ENCODE data around the gene DBNDD1.
A peak's percentile ranks its signal among the peaks of the same experiment; 100 is the strongest.
"Not testable (repeated sequence)": the region's sequence is repeated elsewhere in the genome, so short reads cannot be mapped to it uniquely, and the experiment has no call there.

DBNDD1 gene

GRCh38 chr16:90018652-90019542 is at the start of gene DBNDD1:
Gene DBNDD1 (minus strand): TSS chr16:90019456. CDS start chr16:90019341, 115 bp downstream.
- H3K9ac ChIP-seq (ENCODE audit: insufficient read length), result peak within 1 kb of the TSS; percentile 60
- H3K9me3 ChIP-seq (ENCODE audit: low read depth, low read length), result no peaks in the 10 kb centered on the region
- no peaks in the 10 kb centered on the region for H3K36me3 ChIP-seq (ENCODE audit: insufficient read depth, low read length)
- TF ChIP-seq FOXP2 (optimal IDR thresholded peaks at IDR 0.05; ENCODE audit: control extremely low read depth, extremely low read length, insufficient read depth) (no peak), POLR2AphosphoS5 (IDR thresholded peaks at IDR 0.05; ENCODE audit: borderline replicate concordance, low read depth, low read length) (no peak), EZH2 (IDR thresholded peaks at IDR 0.05) (no peak)
- H3K27ac ChIP-seq, result peak within 1 kb of the TSS; percentile 75
- peak within 1 kb of the TSS; percentile 81 for H3K4me3 ChIP-seq
- no peak for DNase-seq (ENCODE audit: low read depth, low spot score)

- no peak overlapping the region for H3K9ac ChIP-seq (ENCODE audit: insufficient read length)
- TF ChIP-seq EZH2 (IDR thresholded peaks at IDR 0.05), result no peak
- no peak for TF ChIP-seq FOXP2 (optimal IDR thresholded peaks at IDR 0.05; ENCODE audit: control extremely low read depth, extremely low read length, insufficient read depth)
- TF ChIP-seq POLR2AphosphoS5 (IDR thresholded peaks at IDR 0.05; ENCODE audit: borderline replicate concordance, low read depth, low read length), result no peak
- DNase-seq (ENCODE audit: low read depth, low spot score), result no peak
- H3K36me3 ChIP-seq (ENCODE audit: insufficient read depth, low read length), result no peaks in the 10 kb centered on the region
- H3K4me3 ChIP-seq, result no peak overlapping the region
- H3K9me3 ChIP-seq (ENCODE audit: low read depth, low read length), result no peaks in the 10 kb centered on the region
- no peak overlapping the region for H3K27ac ChIP-seq
Measured at GRCh38 chr16:90061437-90061836, 42.2 kb upstream of the DBNDD1 start.

GRCh38 chr16:90057738-90058173 is 38.5 kb upstream of the DBNDD1 start:
- no peak overlapping the region for H3K9ac ChIP-seq (ENCODE audit: insufficient read length)
- DNase-seq (ENCODE audit: low read depth, low spot score), result no peak
- no peak overlapping the region for H3K4me3 ChIP-seq
- no peaks in the 10 kb centered on the region for H3K36me3 ChIP-seq (ENCODE audit: insufficient read depth, low read length)
- no peaks in the 10 kb centered on the region for H3K9me3 ChIP-seq (ENCODE audit: low read depth, low read length)
- TF ChIP-seq POLR2AphosphoS5 (IDR thresholded peaks at IDR 0.05; ENCODE audit: borderline replicate concordance, low read depth, low read length) (no peak), EZH2 (IDR thresholded peaks at IDR 0.05) (no peak), FOXP2 (optimal IDR thresholded peaks at IDR 0.05; ENCODE audit: control extremely low read depth, extremely low read length, insufficient read depth) (no peak)
- no peak overlapping the region for H3K27ac ChIP-seq

GRCh38 chr16:90056521-90056920 is 37.3 kb upstream of the DBNDD1 start:
- not testable (repeated sequence) for H3K4me3 ChIP-seq; H3K9ac ChIP-seq (ENCODE audit: insufficient read length); H3K27ac ChIP-seq; H3K36me3 ChIP-seq (ENCODE audit: insufficient read depth, low read length); H3K9me3 ChIP-seq (ENCODE audit: low read depth, low read length); DNase-seq (ENCODE audit: low read depth, low spot score)

- DNase-seq (ENCODE audit: low read depth, low spot score), result no peak
- Histone ChIP-seq H3K27ac (no peak overlapping the region), H3K9ac (ENCODE audit: insufficient read length) (no peak overlapping the region), H3K36me3 (ENCODE audit: insufficient read depth, low read length) (no peaks in the 10 kb centered on the region), H3K9me3 (ENCODE audit: low read depth, low read length) (no peaks in the 10 kb centered on the region), H3K4me3 (no peak overlapping the region)
- TF ChIP-seq FOXP2 (optimal IDR thresholded peaks at IDR 0.05; ENCODE audit: control extremely low read depth, extremely low read length, insufficient read depth) (no peak), EZH2 (IDR thresholded peaks at IDR 0.05) (no peak), POLR2AphosphoS5 (IDR thresholded peaks at IDR 0.05; ENCODE audit: borderline replicate concordance, low read depth, low read length) (no peak)
Measured at GRCh38 chr16:90055371-90055770, 36.1 kb upstream of the DBNDD1 start.

GRCh38 chr16:90054554-90054953 is 35.3 kb upstream of the DBNDD1 start:
- no peak overlapping the region for H3K4me3 ChIP-seq
- no peak overlapping the region for H3K9ac ChIP-seq (ENCODE audit: insufficient read length)
- H3K27ac ChIP-seq, result no peak overlapping the region
- no peak for TF ChIP-seq POLR2AphosphoS5 (IDR thresholded peaks at IDR 0.05; ENCODE audit: borderline replicate concordance, low read depth, low read length)
- TF ChIP-seq FOXP2 (optimal IDR thresholded peaks at IDR 0.05; ENCODE audit: control extremely low read depth, extremely low read length, insufficient read depth), result no peak
- TF ChIP-seq EZH2 (IDR thresholded peaks at IDR 0.05), result no peak
- H3K9me3 ChIP-seq (ENCODE audit: low read depth, low read length), result no peaks in the 10 kb centered on the region
- no peaks in the 10 kb centered on the region for H3K36me3 ChIP-seq (ENCODE audit: insufficient read depth, low read length)
- no peak for DNase-seq (ENCODE audit: low read depth, low spot score)

GRCh38 chr16:90053902-90054500 is 34.7 kb upstream of the DBNDD1 start:
- TF ChIP-seq EZH2 (IDR thresholded peaks at IDR 0.05) (no peak), POLR2AphosphoS5 (IDR thresholded peaks at IDR 0.05; ENCODE audit: borderline replicate concordance, low read depth, low read length) (no peak), FOXP2 (optimal IDR thresholded peaks at IDR 0.05; ENCODE audit: control extremely low read depth, extremely low read length, insufficient read depth) (no peak)

GRCh38 chr16:90050969-90051368 is 31.7 kb upstream of the DBNDD1 start:
- no peak overlapping the region for H3K4me3 ChIP-seq
- H3K9ac ChIP-seq (ENCODE audit: insufficient read length), result no peak overlapping the region
- no peak for TF ChIP-seq POLR2AphosphoS5 (IDR thresholded peaks at IDR 0.05; ENCODE audit: borderline replicate concordance, low read depth, low read length)
- TF ChIP-seq FOXP2 (optimal IDR thresholded peaks at IDR 0.05; ENCODE audit: control extremely low read depth, extremely low read length, insufficient read depth), result no peak
- TF ChIP-seq EZH2 (IDR thresholded peaks at IDR 0.05), result no peak
- H3K36me3 ChIP-seq (ENCODE audit: insufficient read depth, low read length), result no peaks in the 10 kb centered on the region
- no peak overlapping the region for H3K27ac ChIP-seq
- no peaks in the 10 kb centered on the region for H3K9me3 ChIP-seq (ENCODE audit: low read depth, low read length)
- no peak for DNase-seq (ENCODE audit: low read depth, low spot score)

More at GRCh38 chr16:90053902-90054500, 34.7 kb upstream of the DBNDD1 start:
- Histone ChIP-seq H3K9ac (ENCODE audit: insufficient read length) (no peak overlapping the region), H3K27ac (no peak overlapping the region), H3K36me3 (ENCODE audit: insufficient read depth, low read length) (no peaks in the 10 kb centered on the region), H3K9me3 (ENCODE audit: low read depth, low read length) (no peaks in the 10 kb centered on the region), H3K4me3 (no peak overlapping the region)
- DNase-seq (ENCODE audit: low read depth, low spot score), result no peak
